ENCODE results near the gene TRPM3.

DNA sequence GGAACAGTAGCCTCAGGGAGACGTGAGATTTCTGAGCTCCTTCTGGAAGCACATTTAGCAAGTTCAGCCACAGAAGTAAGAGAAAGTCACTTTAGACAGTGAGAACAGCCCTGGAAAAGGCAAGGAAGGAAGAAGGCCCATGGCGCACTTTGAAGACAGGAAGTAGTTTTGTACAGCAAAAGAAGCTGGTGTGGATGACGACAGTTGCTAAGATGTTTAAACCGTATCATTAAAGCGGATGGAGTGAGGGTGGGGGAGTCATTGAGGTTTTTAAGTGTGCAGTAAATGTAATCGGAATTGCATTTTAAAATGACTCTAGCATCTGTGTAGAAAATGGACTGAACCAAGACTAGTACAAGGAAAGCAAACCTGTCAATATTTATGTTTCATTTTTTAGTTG lies 15.3 kb upstream of the TRPM3 start:
- TF ChIP-seq, protein P1, sequence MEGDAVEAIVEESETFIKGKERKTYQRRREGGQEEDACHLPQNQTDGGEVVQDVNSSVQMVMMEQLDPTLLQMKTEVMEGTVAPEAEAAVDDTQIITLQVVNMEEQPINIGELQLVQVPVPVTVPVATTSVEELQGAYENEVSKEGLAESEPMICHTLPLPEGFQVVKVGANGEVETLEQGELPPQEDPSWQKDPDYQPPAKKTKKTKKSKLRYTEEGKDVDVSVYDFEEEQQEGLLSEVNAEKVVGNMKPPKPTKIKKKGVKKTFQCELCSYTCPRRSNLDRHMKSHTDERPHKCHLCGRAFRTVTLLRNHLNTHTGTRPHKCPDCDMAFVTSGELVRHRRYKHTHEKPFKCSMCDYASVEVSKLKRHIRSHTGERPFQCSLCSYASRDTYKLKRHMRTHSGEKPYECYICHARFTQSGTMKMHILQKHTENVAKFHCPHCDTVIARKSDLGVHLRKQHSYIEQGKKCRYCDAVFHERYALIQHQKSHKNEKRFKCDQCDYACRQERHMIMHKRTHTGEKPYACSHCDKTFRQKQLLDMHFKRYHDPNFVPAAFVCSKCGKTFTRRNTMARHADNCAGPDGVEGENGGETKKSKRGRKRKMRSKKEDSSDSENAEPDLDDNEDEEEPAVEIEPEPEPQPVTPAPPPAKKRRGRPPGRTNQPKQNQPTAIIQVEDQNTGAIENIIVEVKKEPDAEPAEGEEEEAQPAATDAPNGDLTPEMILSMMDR (IDR thresholded peaks at IDR 0.05) = no peak
- TF ChIP-seq POLR2A (IDR thresholded peaks at IDR 0.05) (no peak), EP300 (IDR thresholded peaks at IDR 0.05) (no peak), POLR2AphosphoS5 (IDR thresholded peaks at IDR 0.05) (no peak)
